GM18508 (cell line): ENCODE data around the gene CLIP2.
"Not testable (repeated sequence)": the region's sequence is repeated elsewhere in the genome, so short reads cannot be mapped to it uniquely, and the experiment has no call there.

Source experiments
- ATAC-seq: cut with Tn5 transposase; IDR thresholded peaks from one replicate; pipeline ENCODE4 v1.9.1; 2021; ENCODE audit warnings: moderate number of reproducible peaks; ENCODE audit not compliant: insufficient read depth, unreplicated experiment

Gene CLIP2

GRCh38 chr7:74420006-74420405 is 130.8 kb downstream of the CLIP2 start:
- ATAC-seq, result no peak

DNA sequence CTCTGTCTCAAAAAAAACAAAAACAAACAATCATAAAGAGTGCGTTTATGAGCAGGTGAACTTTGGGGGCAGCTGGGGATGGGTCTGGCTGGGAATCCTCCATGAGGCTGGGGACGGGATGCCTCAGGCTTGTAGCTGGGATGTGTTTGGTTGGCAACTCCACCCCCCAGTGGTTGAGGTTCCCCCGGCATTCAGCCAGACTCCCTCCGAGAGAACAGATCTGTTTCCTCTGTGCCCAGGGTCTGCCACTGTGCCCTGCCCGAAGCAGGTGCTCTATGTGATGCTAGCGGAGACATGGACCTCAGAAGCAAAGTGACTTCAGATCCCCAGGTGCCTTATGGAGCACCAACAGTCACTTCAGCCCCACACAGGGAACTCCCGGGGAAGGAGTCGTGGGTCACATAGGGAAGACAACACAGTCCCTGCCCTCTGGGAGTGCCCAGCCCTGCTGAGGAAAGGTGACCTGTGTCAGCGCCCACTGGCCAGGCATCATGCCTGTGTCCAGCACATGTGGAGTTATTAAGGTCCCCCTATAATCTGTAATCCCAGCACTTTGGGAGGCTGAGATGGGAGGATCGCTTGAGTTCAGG is 135.2 kb downstream of the CLIP2 start:
- ATAC-seq, result no peak

DNA sequence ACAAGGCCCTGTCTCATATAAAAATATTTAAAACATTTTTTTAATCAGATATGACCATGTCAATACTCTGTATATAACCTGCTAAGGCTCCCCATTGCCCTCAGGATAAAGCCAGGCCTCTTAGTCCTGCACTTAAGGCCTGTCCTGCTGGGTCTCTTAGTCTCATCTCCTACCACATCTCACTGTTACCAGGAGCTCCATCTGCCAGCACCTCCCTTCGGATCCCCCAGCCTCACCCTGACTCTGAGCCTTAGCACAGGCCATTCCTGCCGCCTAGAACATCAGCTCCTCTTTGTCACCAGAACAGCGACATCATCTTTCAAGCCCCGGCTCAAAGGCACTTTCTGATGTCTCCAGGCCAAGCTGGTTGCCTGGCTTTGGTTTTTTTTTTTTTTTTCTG is 138.8 kb downstream of the CLIP2 start:
- ATAC-seq, result no peak

- no peak for ATAC-seq
Observed at GRCh38 chr7:74429153-74429747, 140.0 kb downstream of the CLIP2 start.

DNA sequence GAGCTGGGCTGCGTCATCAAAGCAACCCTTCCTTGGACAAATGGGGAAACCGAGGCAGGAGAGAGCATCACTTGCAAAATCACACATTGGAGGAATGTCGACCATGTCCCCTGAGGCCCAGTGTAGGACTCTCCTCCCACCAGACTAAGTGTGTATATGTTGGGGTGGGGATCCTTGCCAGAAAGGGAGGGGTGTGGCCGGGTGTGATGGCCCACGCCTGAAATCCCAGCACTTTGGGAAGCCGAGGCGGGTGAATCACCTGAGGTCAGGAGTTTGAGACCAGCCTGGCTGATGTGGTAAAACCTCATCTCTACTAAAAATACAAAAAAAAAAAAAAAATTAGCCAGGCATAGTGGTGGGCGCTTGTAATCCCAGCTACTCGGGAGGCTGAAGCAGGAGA is 141.2 kb downstream of the CLIP2 start:
- not testable (repeated sequence) for ATAC-seq

- no peak for ATAC-seq
Observed at GRCh38 chr7:74430961-74431466, 141.8 kb downstream of the CLIP2 start.

DNA sequence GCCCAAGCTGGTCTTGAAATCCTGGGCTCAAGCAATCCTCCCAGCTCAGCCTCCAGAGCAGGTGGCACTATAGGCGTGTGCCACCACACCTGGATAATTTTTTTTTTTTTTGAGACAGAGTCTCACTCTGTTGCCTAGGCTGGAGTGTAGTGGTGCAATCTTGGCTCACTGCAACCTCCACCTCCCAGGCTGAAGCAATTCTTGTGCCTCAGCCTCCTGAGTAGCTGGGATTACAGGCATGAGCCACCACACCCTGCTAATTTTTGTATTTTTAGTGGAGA is 148.0 kb downstream of the CLIP2 start:
- not testable (repeated sequence) for ATAC-seq

DNA sequence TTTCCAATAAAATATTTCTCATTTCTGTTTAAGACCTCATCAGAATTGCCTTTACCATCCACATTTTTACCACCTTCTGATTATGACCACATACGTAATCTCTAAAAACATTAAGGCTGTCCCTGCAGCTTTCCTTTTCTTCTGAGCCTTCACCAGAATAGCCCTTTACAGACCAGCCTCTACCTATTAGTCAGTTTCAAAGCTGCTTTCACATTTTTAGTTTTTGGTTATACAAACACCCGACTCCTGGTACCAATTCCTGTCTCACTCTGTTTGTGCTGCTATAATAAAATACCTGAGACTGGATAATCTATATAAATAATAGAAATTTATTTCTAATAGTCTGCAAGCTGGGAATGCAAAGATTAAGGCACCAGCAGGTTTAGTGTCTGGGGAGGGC is 149.1 kb downstream of the CLIP2 start:
- ATAC-seq, result no peak

GRCh38 chr7:74439541-74439940 is 150.3 kb downstream of the CLIP2 start:
- no peak for ATAC-seq

- not testable (repeated sequence) for ATAC-seq
Observed at GRCh38 chr7:74440143-74440542, 150.9 kb downstream of the CLIP2 start.

GRCh38 chr7:74441801-74442200 is 152.6 kb downstream of the CLIP2 start:
- ATAC-seq, result no peak

GRCh38 chr7:74443543-74444247 is 154.5 kb downstream of the CLIP2 start:
- ATAC-seq, result no peak

DNA sequence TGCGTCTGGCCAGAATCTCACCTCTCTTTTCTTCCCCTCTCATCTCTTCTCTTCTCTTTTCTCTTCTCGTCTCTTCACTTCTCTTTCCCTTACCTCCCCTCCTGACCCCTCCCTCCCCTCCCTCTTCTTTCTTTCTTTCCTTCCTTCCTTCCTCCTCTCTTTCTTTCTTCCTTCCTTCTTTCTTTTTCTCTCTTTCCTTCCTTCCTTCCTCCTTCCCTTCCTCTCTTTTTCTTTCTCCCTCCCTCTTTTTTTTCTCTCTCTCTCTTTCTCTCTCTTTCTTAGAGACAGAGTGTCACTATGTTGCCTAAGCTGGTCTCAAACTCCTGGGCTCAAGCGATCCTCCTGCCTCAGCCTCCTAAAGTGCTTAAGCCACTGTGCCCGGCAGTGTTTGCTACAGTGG is 159.9 kb downstream of the CLIP2 start:
- no peak for ATAC-seq

GRCh38 chr7:74449809-74450397 is 160.7 kb downstream of the CLIP2 start:
- ATAC-seq, result no peak

DNA sequence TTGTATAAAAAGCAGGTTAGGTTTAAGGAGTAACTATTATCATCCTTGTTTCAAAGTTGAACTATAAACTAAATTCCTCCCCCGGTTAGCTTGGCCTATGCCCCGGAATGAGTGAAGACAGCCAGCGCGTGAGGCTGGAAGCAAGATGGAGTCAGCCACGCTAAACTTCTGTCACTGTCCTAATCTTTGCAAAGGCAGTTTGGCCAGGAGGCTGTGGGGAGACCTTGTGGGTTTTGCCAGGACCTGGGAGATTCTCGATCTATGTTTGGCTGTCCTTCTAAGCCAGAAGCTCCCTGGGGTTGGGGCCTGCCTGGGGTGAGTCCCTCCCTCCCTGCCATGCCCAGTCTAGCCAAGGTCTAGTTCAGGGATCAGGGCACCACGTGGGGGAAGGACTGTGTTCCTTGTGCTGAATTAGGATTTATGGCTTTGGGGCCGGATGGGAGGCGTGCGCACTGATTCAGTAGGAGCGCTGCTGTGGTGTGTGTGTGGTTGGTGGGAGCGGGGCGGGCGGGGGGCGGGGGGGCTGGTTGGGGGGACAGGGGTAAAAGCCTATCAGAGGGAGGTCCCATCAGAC is 163.6 kb downstream of the CLIP2 start:
- no peak for ATAC-seq

GRCh38 chr7:74453322-74454011 is 164.3 kb downstream of the CLIP2 start, which contains the start of gene GTF2IRD1:
TSS of gene GTF2IRD1 (plus strand) at chr7:74453906. CDS start at chr7:74508081, 54,175 bp downstream.
- ATAC-seq, result no peak

DNA sequence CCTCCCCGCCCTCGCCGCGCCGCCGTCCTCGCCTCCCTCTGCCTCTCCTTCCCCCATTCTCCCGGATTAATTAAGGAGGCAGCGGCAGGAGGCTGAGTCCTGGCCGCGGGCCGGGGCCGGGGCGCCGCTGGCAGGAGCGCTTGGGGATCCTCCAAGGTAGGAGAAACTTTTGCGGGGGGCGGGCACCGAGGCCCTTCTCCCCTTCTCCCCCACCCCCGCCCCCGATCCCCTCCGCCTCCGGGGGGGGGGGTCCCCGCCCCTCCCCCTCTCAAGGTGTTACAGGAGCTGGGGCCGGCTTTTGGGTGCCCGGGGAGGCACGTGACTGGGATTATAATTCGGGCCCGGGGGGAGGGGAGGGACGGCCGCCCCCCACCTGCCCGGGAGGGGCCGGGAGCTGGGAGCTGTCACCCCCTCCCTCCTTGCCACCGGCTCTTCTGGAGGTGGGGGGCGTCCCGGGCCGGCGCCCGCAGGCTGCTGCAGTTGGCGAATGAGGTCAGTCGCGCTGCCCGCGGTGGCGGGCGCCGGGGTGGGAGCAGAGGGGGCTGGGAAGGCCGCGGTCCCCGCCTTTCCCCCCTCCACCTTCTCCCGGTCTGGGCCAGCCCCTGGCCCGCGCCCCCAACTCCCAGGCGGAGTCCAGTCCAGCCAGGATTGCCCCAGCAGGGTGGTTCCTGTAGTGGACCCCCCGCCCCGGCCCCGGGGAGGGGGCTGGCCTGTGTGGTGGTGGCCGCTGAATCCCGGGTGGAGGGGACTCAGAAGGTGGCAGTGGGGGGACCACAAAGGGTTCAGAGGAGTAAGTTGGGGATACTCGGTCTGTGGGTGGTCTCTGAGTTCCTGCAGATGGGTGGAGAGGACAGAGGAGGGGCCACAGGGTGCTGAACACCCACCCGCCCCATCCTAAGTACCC is 165.1 kb downstream of the CLIP2 start:
- no peak for ATAC-seq

GRCh38 chr7:74454925-74455288 is 165.7 kb downstream of the CLIP2 start:
- no peak for ATAC-seq

- ATAC-seq, result no peak
Observed at GRCh38 chr7:74455291-74455804, 166.1 kb downstream of the CLIP2 start.
